T47D (cell line): ENCODE measurements around the gene SUSD3.

Experiments
- DNase-seq, 2 experiments: peaks; one replicate each; pipeline versions ENCODE4 v3.0.0 to v3.0.0-alpha.2; 2011 to 2012; ENCODE audit warnings: low read depth in 1 of 2, low spot score in 1 of 2
- JUND ChIP-seq: IDR thresholded peaks from 2 replicates; pipeline ENCODE4 v1.6.1; 2012; ENCODE audit warnings: low read depth
- in situ Hi-C: cut with HindIII; loops from 2 replicates; pipeline ENCODE4 v1.10.0; 2016; ENCODE audit warnings: low sequenced_read_pairs, low pct_unique_long_range_greater_than_20kb

The SUSD3 gene

GRCh38 chr9:93033531-93033930, 25.0 kb upstream of the SUSD3 start:
- DNase-seq = no peak
- no peak for TF ChIP-seq JUND
- in situ Hi-C loops = no loop called here

GRCh38 chr9:93035106-93035660, 23.3 kb upstream of the SUSD3 start:
- no peak for TF ChIP-seq JUND
- DNase-seq = no peak
- in situ Hi-C loops = no loop called here

GRCh38 chr9:93035821-93036351, 22.6 kb upstream of the SUSD3 start:
- TF ChIP-seq JUND = no peak
- in situ Hi-C loops = no loop called here
- DNase-seq = no peak

GRCh38 chr9:93036887-93037475, 21.5 kb upstream of the SUSD3 start:
- DNase-seq = no peak
- in situ Hi-C loops = no loop called here
- no peak for TF ChIP-seq JUND

- no peak for TF ChIP-seq JUND
- DNase-seq = no peak
- in situ Hi-C loops = no loop called here
These were observed 21.0 kb upstream of the SUSD3 start for GRCh38 chr9:93037476-93037971.

GRCh38 chr9:93038918-93039317, 19.6 kb upstream of the SUSD3 start:
- TF ChIP-seq JUND = no peak
- in situ Hi-C loops = no loop called here
- no peak for DNase-seq

GRCh38 chr9:93039456-93039855, 19.0 kb upstream of the SUSD3 start:
- no peak for DNase-seq
- in situ Hi-C loops = no loop called here
- no peak for TF ChIP-seq JUND

- in situ Hi-C loops = no loop called here
- DNase-seq = no peak
- no peak for TF ChIP-seq JUND
These were observed 18.5 kb upstream of the SUSD3 start for GRCh38 chr9:93039976-93040375.

GRCh38 chr9:93040409-93040808, 18.1 kb upstream of the SUSD3 start:
- TF ChIP-seq JUND = no peak
- DNase-seq = no peak
- in situ Hi-C loops = no loop called here

GRCh38 chr9:93041108-93041802, 17.2 kb upstream of the SUSD3 start:
- in situ Hi-C loops = no loop called here
- TF ChIP-seq JUND = no peak
- peak in 1 of 2 experiments; percentile 73 for DNase-seq

- in situ Hi-C loops = no loop called here
- no peak for TF ChIP-seq JUND
- no peak for DNase-seq
These were observed 15.4 kb upstream of the SUSD3 start for GRCh38 chr9:93043122-93043521.

GRCh38 chr9:93045521-93045920, 13.0 kb upstream of the SUSD3 start:
- in situ Hi-C loops = no loop called here
- no peak for DNase-seq
- no peak for TF ChIP-seq JUND
